CD4-positive, CD25-positive, alpha-beta regulatory T cell (primary cell): Measurements from ENCODE around the gene NUTF2. TPM values are rescaled to one million over a fixed set of nuclear protein-coding genes. Genes with fewer than 3 reads are reported as not detected.

Experiments used
- polyA plus RNA-seq, 4 donors: library from polyadenylated mRNA; unstranded; fragments of 300-500 nt; fragmentation: Illumina TruSeq; gene quantifications; one replicate each; pipeline ENCODE4 v1.2.3, GENCODE V29; 2021
- total RNA-seq: library from RNA; stranded (reverse); gene quantifications from one replicate; pipeline ENCODE4 v1.2.3, GENCODE V29; 2022

Gene NUTF2
- total and polyA plus RNA-seq, 5 donors from 2014 or later: 48.5 to 158 (median 124) TPM

Other genes starting within 250 kb of the NUTF2 start
- gene CARMIL2, start 201.8 kb upstream of the NUTF2 start, total RNA-seq: 156 TPM
- gene CARMIL2, start 201.8 kb upstream of the NUTF2 start, polyA plus RNA-seq: 10 to 100 TPM in 3 of 4 donors, 1 to 10 TPM in 1; 9.2 to 20.7 (median 12.9) TPM
- gene ACD, start 186.7 kb upstream of the NUTF2 start, total RNA-seq: 28.7 TPM
- 10 to 100 TPM; 29.5 to 36.7 (median 32.5) TPM for gene ACD, start 186.7 kb upstream of the NUTF2 start, polyA plus RNA-seq
- gene PARD6A, start 186.0 kb upstream of the NUTF2 start, total RNA-seq: 6.2 TPM
- gene PARD6A, start 186.0 kb upstream of the NUTF2 start, polyA plus RNA-seq: 10 to 100 TPM; 14.4 to 19.9 (median 18.2) TPM
- gene ENKD1, start 180.2 kb upstream of the NUTF2 start, total RNA-seq: 2.4 TPM
- gene ENKD1, start 180.2 kb upstream of the NUTF2 start, polyA plus RNA-seq: 1 to 10 TPM in 3 of 4 donors, under 1 TPM in 1; 0.65 to 2.9 (median 1.5) TPM
- gene C16orf86, start 180.1 kb upstream of the NUTF2 start, total RNA-seq: 3.2 TPM
- 1 to 10 TPM; 3.9 to 6.8 (median 6.0) TPM for gene C16orf86, start 180.1 kb upstream of the NUTF2 start, polyA plus RNA-seq
- 11.2 TPM for gene GFOD2, start 127.6 kb upstream of the NUTF2 start, total RNA-seq
- gene GFOD2, start 127.6 kb upstream of the NUTF2 start, polyA plus RNA-seq: 10 to 100 TPM in 3 of 4 donors, 1 to 10 TPM in 1; 9.0 to 12.1 (median 11.6) TPM
- gene RANBP10, start 40.4 kb upstream of the NUTF2 start, total RNA-seq: 29.4 TPM
- 10 to 100 TPM in 1 of 4 donors, 1 to 10 TPM in 3; 7.3 to 10.0 (median 8.0) TPM for gene RANBP10, start 40.4 kb upstream of the NUTF2 start, polyA plus RNA-seq
- 0.39 TPM for gene TSNAXIP1, start 40.0 kb upstream of the NUTF2 start, total RNA-seq
- gene TSNAXIP1, start 40.0 kb upstream of the NUTF2 start, polyA plus RNA-seq: not detected
- 32.2 TPM for gene THAP11, start 4.6 kb upstream of the NUTF2 start, total RNA-seq
- 100 to 1,000 TPM; 132 to 166 (median 141) TPM for gene THAP11, start 4.6 kb upstream of the NUTF2 start, polyA plus RNA-seq
- 79.9 TPM for gene CENPT, start 760 bp downstream of the NUTF2 start, total RNA-seq
- 10 to 100 TPM; 13.5 to 17.1 (median 14.6) TPM for gene CENPT, start 760 bp downstream of the NUTF2 start, polyA plus RNA-seq
- 103 TPM for gene EDC4, start 26.1 kb downstream of the NUTF2 start, total RNA-seq
- 10 to 100 TPM; 24.7 to 42.3 (median 33.8) TPM for gene EDC4, start 26.1 kb downstream of the NUTF2 start, polyA plus RNA-seq
- gene NRN1L, start 38.0 kb downstream of the NUTF2 start, total RNA-seq: 2.7 TPM
- gene NRN1L, start 38.0 kb downstream of the NUTF2 start, polyA plus RNA-seq: under 1 TPM in 2 of 4 donors, not detected in 2; 0.37 to 0.65 TPM
- 14.3 TPM for gene PSKH1, start 46.3 kb downstream of the NUTF2 start, total RNA-seq
- 10 to 100 TPM; 16.1 to 25.3 (median 23.3) TPM for gene PSKH1, start 46.3 kb downstream of the NUTF2 start, polyA plus RNA-seq
- gene CTRL, start 84.9 kb downstream of the NUTF2 start, total RNA-seq: 8.0 TPM
- gene CTRL, start 84.9 kb downstream of the NUTF2 start, polyA plus RNA-seq: 1 to 10 TPM in 2 of 4 donors, under 1 TPM in 2; 0.21 to 2.9 (median 1.1) TPM
- gene PSMB10, start 89.9 kb downstream of the NUTF2 start, total RNA-seq: 136 TPM
- gene PSMB10, start 89.9 kb downstream of the NUTF2 start, polyA plus RNA-seq: 100 to 1,000 TPM; 478 to 673 (median 596) TPM
- gene LCAT, start 97.2 kb downstream of the NUTF2 start, total RNA-seq: 11.0 TPM
- under 1 TPM; 0.25 to 0.77 (median 0.59) TPM for gene LCAT, start 97.2 kb downstream of the NUTF2 start, polyA plus RNA-seq
- gene SLC12A4, start 121.7 kb downstream of the NUTF2 start, total RNA-seq: 30.4 TPM
- gene SLC12A4, start 121.7 kb downstream of the NUTF2 start, polyA plus RNA-seq: 1 to 10 TPM; 5.0 to 6.4 (median 5.8) TPM
- gene DPEP3, start 133.6 kb downstream of the NUTF2 start, total RNA-seq: 0.44 TPM
- under 1 TPM in 1 of 4 donors, not detected in 3; 0.19 TPM for gene DPEP3, start 133.6 kb downstream of the NUTF2 start, polyA plus RNA-seq
- gene DPEP2, start 152.6 kb downstream of the NUTF2 start, total RNA-seq: 52.4 TPM
- gene DPEP2, start 152.6 kb downstream of the NUTF2 start, polyA plus RNA-seq: 10 to 100 TPM; 52.2 to 70.0 (median 63.4) TPM
- not detected for gene DPEP2NB, start 169.0 kb downstream of the NUTF2 start, total RNA-seq
- gene DPEP2NB, start 169.0 kb downstream of the NUTF2 start, polyA plus RNA-seq: not detected
- gene DDX28, start 176.3 kb downstream of the NUTF2 start, total RNA-seq: 14.9 TPM
- gene DDX28, start 176.3 kb downstream of the NUTF2 start, polyA plus RNA-seq: 10 to 100 TPM; 48.0 to 68.2 (median 63.9) TPM
- gene DUS2, start 176.4 kb downstream of the NUTF2 start, total RNA-seq: 15.2 TPM
- gene DUS2, start 176.4 kb downstream of the NUTF2 start, polyA plus RNA-seq: 10 to 100 TPM in 2 of 4 donors, 1 to 10 TPM in 2; 7.7 to 11.5 (median 10.3) TPM
- 115 TPM for gene NFATC3, start 238.4 kb downstream of the NUTF2 start, total RNA-seq
- 10 to 100 TPM; 52.0 to 67.5 (median 56.6) TPM for gene NFATC3, start 238.4 kb downstream of the NUTF2 start, polyA plus RNA-seq